GM12892 (cell line): ENCODE data around the gene TREX2.

Experiments used
- POLR2A ChIP-seq: IDR thresholded peaks from 2 replicates; pipeline ENCODE4 v1.6.1; 2011; ENCODE audit warnings: low read depth, low read length, control low read depth
- TAF1 ChIP-seq: IDR thresholded peaks from 2 replicates; pipeline ENCODE4 v1.6.1; 2011; ENCODE audit warnings: low read depth, mild to moderate bottlenecking, control low read depth, low read length, borderline replicate concordance

DNA sequence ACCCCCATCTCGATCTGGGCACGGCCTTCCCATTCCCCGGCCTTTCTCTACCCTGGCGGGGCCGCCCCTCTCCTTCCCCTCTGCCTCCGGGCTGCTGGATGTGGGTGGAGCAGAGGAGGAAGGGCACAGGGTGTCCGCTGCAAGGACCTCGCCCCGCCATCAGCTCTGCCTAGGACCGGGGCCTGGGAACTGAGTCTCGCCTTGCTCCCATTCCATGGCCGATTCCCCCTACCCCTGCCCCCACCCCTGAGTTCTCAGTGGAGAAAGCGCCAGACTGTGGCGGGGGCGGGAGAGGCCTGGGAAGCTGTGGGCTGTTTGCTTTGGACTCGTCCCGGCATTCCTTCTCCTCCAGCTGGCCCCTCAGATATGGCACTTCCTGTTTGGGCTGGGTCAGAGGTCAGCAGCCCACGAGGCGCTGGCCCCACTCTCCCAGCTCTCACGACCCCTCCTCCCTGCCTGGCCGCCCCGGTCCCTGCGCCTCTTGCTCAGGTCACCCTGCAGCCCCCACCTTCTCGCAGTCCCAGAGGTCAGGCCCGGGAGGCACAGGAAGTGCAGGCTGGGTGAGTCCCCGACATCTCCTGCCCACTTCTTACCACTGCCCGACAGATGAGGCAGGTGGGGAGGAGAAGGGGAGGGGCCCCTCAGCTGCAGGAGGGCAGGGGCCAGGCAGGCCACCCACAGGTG is 42.5 kb upstream of the TREX2 start:
- TF ChIP-seq POLR2A (no peak), TAF1 (no peak)
